Measurements from ENCODE around the gene VPS13D. TPM values are rescaled to one million over a fixed set of nuclear protein-coding genes. Genes with fewer than 3 reads are reported as not detected.

The VPS13D gene
- total RNA-seq, 1 donor from 2014 or later, result 77.8 TPM

DNA sequence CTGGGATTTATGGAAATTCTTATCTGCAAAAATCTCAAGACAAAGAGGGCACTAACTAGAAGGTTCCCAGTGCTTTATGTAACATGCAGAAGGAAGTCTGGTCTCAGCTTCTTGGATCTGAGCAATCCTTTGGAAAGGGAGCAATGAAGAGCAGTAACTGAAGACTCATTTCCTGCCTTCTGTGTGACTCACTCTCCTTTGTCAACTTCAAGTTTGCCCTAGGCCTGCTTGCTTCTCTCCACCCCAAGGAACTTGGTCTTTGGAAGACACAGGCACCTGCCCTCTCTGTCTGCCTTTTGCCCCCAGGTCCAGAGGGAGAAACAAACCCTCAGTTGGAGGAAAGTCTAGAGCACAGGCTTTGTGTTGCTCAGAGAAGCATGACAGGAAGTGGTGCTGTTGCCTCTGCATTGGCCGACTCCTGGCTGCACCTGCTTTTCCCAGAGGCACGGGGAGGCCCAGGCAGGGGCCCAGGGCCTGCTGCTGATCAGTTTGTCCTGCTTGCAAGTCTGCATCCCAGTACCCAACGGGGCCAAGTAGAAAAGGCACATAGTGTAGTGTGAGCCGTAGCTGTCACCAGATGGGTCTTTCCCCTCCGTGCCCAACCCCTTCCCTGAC is 251.0 kb downstream of the VPS13D start:
- no peaks in the 10 kb centered on the region for H3K9me3 Mint-ChIP-seq
- H3K36me3 Mint-ChIP-seq, result peaks cover 13% of the 10 kb centered on the region
- peaks cover 87% of the 10 kb centered on the region for H3K4me1 Mint-ChIP-seq
- peak overlapping the region; percentile 98 for H3K27ac Mint-ChIP-seq
- no peak overlapping the region for H3K4me3 Mint-ChIP-seq
- no peak for DNase-seq (ENCODE audit: low spot score in 2 of 2, unreplicated experiment in 2 of 2)
- H3K27me3 Mint-ChIP-seq (ENCODE audit: low read depth), result no peaks in the 10 kb centered on the region
- no peak for TF ChIP-seq CTCF (IDR thresholded peaks at IDR 0.05; ENCODE audit: unreplicated experiment)

- H3K27ac Mint-ChIP-seq, result peak overlapping the region; percentile 98
- no peak overlapping the region for H3K4me3 Mint-ChIP-seq
- peaks cover 88% of the 10 kb centered on the region for H3K4me1 Mint-ChIP-seq
- no peak for DNase-seq (ENCODE audit: low spot score in 2 of 2, unreplicated experiment in 2 of 2)
- peaks cover 16% of the 10 kb centered on the region for H3K36me3 Mint-ChIP-seq
- no peak for TF ChIP-seq CTCF (IDR thresholded peaks at IDR 0.05; ENCODE audit: unreplicated experiment)
- no peaks in the 10 kb centered on the region for H3K27me3 Mint-ChIP-seq (ENCODE audit: low read depth)
- H3K9me3 Mint-ChIP-seq, result no peaks in the 10 kb centered on the region
These were observed 252.1 kb downstream of the VPS13D start for GRCh38 chr1:12481928-12482327.

DNA sequence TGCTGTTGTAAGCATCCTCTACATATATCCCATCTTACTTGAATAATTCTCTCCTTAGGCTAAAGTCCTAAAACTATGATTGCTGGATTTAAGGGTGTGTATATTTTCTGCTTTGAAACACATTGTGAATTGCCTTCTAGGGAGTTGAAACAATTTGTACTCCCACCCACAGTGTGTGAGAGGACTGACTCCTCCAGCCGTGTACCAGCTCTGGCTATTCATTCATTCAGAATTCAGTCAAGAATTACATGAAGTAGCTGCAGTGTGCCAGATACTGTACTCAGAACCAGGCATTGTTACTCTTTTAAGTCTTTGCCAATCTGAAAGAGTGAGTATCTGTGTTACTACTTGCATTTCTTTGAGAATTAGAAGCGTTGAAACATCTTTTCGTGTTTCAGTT is 253.2 kb downstream of the VPS13D start:
- H3K36me3 Mint-ChIP-seq, result peaks cover 16% of the 10 kb centered on the region
- H3K27me3 Mint-ChIP-seq (ENCODE audit: low read depth), result no peaks in the 10 kb centered on the region
- H3K9me3 Mint-ChIP-seq, result no peaks in the 10 kb centered on the region
- TF ChIP-seq CTCF (IDR thresholded peaks at IDR 0.05; ENCODE audit: unreplicated experiment), result no peak
- peak overlapping the region; percentile 94 for H3K27ac Mint-ChIP-seq
- no peak for DNase-seq (ENCODE audit: low spot score in 2 of 2, unreplicated experiment in 2 of 2)
- no peak overlapping the region for H3K4me3 Mint-ChIP-seq
- H3K4me1 Mint-ChIP-seq, result peaks cover 88% of the 10 kb centered on the region

DNA sequence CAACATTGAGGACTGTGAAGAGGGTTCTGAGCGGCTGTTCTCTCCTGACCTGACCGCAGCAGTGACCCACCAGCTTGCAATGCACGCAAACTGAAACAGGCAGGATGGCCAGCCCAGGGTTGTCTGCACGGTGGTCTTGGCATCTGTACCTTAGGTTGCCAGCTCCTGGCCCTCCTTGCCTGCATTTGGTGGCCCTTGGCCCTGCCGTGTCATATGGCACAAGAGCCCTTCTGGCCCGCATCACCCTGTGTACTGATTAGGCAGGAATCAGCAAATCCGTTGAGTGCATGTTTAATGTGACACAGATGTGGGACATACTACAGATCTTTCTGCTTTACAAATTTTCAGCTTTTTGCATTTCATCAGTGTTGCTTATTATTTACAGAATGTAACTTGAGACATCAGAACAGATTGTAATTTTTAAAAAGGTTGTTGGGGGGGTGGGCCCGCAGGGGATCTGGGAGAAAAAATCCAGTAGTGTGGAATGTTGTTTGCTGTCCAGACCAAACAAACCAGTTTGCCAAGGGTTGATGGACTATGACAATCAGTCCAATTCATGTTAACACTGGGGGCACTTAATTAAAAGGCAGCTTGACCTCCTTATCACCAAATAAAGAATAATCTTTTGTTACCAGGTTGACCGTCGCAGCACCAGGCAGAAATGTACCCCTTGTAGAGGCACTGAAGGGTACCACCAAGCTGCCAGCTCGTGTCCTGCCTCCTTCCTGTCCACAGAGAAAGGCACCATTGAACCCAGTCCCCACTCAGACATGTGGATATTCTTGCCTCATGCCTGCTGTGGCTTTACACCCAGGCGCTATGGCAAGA is 255.6 kb downstream of the VPS13D start:
- TF ChIP-seq CTCF (IDR thresholded peaks at IDR 0.05; ENCODE audit: unreplicated experiment), result no peak
- no peaks in the 10 kb centered on the region for H3K9me3 Mint-ChIP-seq
- peaks cover 21% of the 10 kb centered on the region for H3K36me3 Mint-ChIP-seq
- no peak overlapping the region for H3K4me3 Mint-ChIP-seq
- no peak for DNase-seq (ENCODE audit: low spot score in 2 of 2, unreplicated experiment in 2 of 2)
- H3K27ac Mint-ChIP-seq, result peak overlapping the region; percentile 98
- H3K4me1 Mint-ChIP-seq, result peaks cover 79% of the 10 kb centered on the region
- no peaks in the 10 kb centered on the region for H3K27me3 Mint-ChIP-seq (ENCODE audit: low read depth)

DNA sequence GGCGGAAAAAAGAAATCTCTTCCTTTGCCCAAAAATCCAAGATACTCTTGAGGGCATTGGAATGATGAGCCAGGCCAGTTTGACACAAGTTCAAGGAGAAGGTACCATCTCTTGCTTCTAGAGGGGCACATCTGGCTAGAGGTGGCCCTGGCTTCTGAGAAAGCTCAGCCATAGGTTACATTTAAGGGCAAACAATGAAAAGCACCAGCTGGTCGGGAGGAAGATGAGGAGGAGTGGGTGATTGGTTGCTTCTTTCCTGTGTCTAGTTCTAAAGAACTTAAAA is 256.2 kb downstream of the VPS13D start:
- DNase-seq (ENCODE audit: low spot score in 2 of 2, unreplicated experiment in 2 of 2), result no peak
- peak overlapping the region; percentile 98 for H3K27ac Mint-ChIP-seq
- no peak for TF ChIP-seq CTCF (IDR thresholded peaks at IDR 0.05; ENCODE audit: unreplicated experiment)
- no peaks in the 10 kb centered on the region for H3K9me3 Mint-ChIP-seq
- H3K27me3 Mint-ChIP-seq (ENCODE audit: low read depth), result no peaks in the 10 kb centered on the region
- peaks cover 26% of the 10 kb centered on the region for H3K36me3 Mint-ChIP-seq
- peaks cover 76% of the 10 kb centered on the region for H3K4me1 Mint-ChIP-seq
- H3K4me3 Mint-ChIP-seq, result no peak overlapping the region

Measured in mesothelial cell of epicardium (in vitro differentiated cells).